ENCODE results near the gene EPYC.

- TF ChIP-seq CTCF (IDR thresholded peaks at IDR 0.05; ENCODE audit: low read depth, low read length) (no peak), POLR2A (IDR thresholded peaks at IDR 0.05; ENCODE audit: extremely low read depth, insufficient read length) (no peak), MAX (IDR thresholded peaks at IDR 0.05; ENCODE audit: low read depth, low read length) (no peak)
Observed at GRCh38 chr12:90958347-90958746, 46.4 kb downstream of the EPYC start.

Measured in NB4 (cell line).